Measurements from ENCODE around the gene MPV17L2.
"Not testable (repeated sequence)": the region's sequence is repeated elsewhere in the genome, so short reads cannot be mapped to it uniquely, and the experiment has no call there.

MPV17L2 gene

DNA sequence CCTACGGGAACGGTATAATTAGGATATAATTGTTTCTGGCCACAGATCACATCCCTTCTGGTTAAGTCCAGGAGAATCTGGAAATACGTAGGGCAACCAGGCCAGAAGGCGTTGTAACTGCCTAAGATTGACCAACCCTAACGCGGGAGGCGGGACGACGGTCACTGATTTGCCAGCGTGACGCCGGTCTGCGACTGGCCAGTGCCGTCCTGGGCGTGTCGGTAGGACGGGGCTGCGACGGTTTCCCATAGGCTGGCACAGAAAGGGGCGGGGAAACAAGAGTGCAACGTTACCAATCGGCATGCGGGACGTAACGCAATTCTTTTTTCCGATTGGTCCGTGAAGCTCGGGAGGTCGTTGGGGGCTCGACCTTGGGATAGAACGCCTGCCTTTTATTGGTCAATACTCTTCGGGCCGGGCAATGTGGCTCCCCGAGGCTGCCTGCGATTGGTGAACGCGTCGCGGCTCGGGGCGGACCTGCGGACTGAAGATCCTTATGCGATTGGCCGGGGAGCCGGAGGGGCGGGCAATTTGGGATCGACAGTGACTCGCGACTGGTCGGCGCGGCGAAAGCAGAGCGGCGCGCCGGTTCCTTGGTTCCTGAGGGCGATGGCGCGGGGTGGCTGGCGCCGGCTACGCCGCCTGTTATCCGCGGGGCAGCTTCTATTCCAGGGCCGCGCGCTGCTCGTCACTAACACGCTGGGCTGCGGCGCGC lies at the start of gene MPV17L2:
TSS of gene MPV17L2 (plus strand) at position 546 of the 715 bp plus-strand sequence. CDS start at position 610, 64 bp downstream.
- peak; percentile 100 for DNase-seq (ENCODE audit: low read depth in 2 of 2)

DNA sequence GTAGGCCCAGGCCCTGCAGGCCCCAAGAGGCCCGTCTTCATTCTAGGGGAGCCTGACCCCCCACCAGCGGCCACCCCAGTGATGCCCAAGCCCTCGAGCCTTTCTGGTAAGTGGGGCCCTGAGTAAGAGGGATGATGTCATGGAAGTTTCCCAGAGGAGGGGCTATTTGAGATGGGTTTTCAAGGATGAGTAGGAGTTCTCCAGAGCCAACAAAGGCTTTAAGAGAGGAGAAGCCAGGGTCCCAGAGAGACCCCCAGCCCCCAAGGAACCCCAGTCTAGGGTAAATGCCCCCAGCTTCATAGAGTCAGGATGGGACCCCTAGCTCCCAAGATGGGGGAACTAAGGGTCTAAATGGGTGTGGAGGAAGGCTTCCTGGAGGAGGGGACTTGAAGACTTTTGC lies 49.1 kb upstream of the MPV17L2 start:
- DNase-seq (ENCODE audit: low read depth in 2 of 2), result no peak

DNA sequence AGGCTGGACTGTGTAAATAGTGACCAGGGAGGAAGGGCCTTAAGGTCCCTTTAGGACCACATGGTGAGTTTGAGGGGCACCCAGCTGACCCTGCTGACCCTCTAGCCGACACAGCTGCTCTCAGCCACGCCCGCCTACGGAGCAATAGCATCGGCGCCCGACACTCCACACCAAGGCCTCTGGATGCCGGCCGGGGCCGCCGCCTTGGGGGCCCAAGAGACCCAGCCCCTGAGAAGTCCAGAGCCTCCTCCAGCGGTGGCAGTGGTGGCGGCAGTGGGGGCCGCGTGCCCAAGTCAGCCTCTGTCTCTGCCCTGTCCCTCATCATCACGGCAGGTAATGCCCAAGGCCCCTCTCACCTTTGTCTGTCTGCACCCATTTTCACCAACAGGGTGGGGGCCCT lies 48.7 kb upstream of the MPV17L2 start:
- DNase-seq (ENCODE audit: low read depth in 2 of 2), result no peak

DNA sequence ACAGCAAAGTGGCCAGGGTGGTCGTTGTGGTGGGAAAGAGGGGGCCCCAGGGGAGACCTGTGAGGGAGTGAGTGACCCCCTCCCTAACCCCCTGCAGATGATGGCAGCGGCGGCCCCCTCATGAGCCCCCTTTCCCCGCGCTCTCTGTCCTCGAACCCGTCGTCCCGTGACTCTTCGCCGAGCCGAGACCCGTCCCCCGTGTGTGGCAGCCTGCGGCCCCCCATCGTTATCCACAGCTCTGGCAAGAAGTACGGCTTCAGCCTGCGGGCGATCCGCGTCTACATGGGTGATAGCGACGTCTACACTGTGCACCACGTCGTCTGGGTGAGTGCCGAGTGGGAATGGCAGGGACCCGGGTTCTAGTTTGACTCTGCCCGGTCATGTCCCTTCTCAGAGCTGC lies 48.1 kb upstream of the MPV17L2 start:
- DNase-seq (ENCODE audit: low read depth in 2 of 2), result no peak

DNA sequence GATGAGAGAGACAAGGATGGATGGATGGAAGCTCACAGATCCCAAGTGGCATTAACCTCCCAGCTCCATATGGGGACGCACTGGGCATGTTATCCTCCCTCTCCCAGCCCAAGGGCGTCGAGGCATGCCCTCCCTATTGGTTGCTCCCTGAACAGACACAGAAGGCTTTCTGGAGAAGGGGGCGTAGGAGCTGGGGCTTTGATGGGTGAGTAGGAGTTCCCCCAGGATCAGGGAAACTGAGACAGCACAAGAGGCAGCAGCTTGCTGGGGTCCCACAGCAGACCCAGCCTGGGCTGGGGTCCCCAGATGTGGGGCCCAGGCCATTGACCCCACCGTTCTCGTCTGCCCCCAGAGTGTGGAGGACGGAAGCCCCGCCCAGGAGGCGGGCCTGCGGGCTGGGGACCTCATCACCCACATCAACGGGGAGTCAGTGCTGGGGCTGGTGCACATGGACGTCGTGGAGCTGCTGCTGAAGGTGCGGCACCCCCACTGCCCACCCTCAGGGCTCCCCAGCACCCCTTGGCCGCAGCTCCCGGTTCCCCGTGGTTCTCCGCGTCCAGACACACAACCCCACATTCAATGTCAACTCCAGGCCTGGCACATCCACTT lies 47.5 kb upstream of the MPV17L2 start:
- no peak for DNase-seq (ENCODE audit: low read depth in 2 of 2)

DNA sequence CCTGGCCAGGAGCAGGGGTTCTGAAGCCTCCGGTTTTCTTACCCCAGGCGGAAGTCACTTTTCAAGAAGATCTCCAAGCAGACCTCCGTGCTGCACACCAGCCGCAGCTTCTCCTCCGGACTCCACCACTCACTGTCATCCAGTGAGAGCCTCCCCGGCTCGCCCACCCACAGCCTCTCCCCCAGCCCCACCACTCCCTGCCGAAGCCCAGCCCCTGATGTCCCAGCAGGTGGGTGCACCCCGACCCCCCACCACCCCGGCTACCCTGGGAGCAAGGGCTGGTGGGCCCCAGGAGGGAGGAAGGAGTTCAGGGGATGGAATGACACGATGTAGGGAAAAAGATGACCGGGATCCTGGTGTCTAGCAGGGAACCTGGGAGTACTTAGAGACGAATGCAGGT lies 45.6 kb upstream of the MPV17L2 start:
- DNase-seq (ENCODE audit: low read depth in 2 of 2), result no peak

DNA sequence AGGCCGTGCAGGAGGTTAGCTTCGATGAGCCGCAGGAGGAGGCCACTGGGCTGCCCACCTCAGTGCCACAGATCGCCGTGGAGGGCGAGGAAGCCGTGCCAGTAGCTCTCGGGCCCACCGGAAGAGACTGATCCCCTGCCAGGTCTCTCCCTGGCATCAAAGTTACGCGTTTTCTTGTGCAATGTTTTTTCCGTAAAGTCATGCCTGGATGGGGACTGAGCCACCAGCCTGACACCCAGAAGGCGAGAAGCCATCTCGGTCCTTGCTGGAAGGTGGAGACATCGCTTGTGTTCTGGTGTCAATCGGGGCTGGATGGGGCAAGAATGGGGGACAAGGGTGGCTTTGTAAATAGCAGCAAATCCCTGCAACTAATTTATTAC lies 43.4 kb upstream of the MPV17L2 start:
- DNase-seq (ENCODE audit: low read depth in 2 of 2), result no peak

DNA sequence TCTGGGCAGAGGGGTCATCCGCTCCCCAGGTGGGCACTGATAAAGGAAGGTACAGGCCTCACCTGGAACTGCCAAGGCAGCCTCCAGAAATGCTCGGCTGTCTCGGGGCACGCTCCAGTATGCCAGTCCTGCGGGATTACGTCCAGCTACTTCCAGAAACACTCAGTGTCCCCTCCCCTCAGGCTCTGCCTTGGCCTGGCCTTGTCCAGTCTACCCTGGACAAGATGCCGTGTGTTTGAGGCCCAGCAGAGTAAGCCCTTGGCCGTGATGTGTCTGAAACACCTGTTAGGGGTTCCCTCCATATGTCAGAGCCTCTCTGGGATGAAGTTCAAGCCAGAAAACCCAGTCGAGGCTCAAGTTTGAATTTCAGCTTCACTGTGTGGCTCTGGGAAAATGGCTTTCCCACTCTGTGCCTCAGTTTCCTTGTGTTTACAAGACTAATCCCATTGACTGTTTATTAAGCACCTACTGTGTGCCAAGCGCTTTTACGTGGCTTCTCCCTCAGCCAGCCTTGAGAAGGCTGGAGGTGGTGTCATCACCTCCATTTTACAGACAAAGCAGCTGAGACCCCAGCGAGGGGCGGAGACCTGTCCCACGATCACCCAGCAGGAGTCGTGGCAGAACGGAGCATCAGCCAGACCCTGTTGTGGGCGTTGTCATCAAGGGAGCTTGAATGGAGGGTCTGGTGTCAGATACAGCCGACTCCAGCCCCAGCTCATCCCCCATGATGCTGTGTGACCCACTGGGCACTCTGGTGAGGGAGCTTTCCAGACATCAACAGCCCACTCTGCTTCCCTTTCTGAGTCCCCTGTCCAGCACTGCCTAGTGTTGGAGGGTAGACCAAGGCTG lies 42.0 kb upstream of the MPV17L2 start:
- no peak for DNase-seq (ENCODE audit: low read depth in 2 of 2)

DNA sequence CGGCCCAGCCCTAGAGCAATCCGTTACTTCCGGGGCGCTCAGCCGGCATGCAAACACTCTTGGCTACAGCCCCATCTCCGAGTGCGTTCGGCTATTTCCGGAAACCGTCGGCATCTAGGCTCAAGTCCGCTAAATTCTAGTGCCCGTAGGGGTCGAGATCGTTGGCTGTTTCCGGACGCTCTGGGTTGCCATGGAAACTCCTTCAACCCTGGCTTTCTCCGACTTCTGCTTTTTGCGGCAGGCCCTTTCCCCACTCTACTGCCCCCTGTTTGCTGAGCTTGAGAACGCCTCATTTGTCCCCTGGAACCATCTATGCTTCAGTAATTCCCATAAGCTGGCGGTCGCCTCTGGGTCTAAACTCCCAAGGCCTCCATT lies 40.6 kb upstream of the MPV17L2 start:
- peak; percentile 94 to 95 for DNase-seq (ENCODE audit: low read depth in 2 of 2)

DNA sequence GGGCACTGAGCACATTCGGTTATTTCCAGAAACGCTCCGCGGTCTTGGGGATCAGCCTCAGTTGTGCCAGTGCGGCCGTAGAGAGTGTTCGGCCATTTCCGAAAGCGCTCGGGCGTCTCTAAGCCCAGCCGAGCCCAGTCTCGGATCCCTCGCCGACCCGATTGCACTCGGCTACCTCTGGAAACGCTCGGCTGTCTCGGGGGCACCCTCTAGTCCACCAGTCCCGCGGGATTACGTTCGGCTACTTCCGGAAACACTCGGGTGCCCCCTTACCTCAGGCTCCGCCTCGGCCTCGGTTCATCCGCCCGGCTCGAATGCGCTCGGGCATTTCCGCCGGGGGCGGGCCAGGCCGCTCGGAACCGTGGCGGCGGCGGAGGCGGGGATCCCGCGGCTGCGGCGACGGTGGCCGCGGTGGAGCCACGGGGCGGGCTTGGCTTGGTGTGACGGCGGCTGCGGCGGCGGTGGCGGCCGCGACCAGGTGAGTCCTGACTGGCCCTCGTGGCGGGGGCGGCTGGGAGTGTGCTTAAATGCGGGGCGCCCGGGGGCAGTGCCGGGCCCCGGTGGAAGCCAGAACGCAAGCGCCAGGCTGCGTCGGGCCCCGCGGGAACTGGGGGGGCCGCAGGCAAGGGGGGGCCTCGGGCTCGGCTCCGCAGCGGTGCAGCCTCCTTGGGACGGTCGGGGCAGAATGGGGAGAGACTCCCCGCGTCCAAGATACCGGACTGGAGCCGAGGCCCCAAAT lies 40.0 kb upstream of the MPV17L2 start, which contains the start of gene PIK3R2:
TSS of gene PIK3R2 (plus strand) at position 347 of the 739 bp plus-strand sequence. CDS start 2,717 bp downstream, outside the sequence.
- peak; percentile 97 to 98 for DNase-seq (ENCODE audit: low read depth in 2 of 2)

DNA sequence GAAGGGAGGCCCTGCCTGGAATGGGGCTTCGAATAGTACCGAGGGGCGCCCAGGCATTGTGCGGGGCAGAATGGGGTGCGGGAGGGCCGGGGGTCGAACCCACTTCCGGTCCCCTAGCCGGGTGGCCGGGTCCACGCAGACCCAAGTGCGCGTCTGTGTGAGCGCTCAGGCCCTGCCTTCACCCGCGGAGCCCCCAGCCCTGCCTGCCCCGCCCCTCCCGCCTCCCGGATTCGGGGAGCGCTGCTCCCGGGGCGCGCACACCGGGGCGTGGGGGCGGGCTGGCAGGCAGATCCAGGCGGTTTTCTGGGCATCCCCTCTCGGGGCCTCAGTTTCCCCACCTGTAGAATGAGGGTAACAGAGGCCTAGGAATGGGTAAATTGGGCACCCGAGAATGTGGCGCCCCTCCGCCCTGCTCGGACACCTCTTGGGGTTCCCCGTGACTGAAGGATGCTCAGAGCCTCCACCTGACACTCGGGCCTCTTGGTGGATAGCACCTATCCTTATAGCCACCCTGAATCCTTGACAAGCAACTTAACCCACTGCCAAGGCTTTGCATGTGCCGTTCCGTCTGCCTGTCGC lies 39.4 kb upstream of the MPV17L2 start:
- no peak for DNase-seq (ENCODE audit: low read depth in 2 of 2)

DNA sequence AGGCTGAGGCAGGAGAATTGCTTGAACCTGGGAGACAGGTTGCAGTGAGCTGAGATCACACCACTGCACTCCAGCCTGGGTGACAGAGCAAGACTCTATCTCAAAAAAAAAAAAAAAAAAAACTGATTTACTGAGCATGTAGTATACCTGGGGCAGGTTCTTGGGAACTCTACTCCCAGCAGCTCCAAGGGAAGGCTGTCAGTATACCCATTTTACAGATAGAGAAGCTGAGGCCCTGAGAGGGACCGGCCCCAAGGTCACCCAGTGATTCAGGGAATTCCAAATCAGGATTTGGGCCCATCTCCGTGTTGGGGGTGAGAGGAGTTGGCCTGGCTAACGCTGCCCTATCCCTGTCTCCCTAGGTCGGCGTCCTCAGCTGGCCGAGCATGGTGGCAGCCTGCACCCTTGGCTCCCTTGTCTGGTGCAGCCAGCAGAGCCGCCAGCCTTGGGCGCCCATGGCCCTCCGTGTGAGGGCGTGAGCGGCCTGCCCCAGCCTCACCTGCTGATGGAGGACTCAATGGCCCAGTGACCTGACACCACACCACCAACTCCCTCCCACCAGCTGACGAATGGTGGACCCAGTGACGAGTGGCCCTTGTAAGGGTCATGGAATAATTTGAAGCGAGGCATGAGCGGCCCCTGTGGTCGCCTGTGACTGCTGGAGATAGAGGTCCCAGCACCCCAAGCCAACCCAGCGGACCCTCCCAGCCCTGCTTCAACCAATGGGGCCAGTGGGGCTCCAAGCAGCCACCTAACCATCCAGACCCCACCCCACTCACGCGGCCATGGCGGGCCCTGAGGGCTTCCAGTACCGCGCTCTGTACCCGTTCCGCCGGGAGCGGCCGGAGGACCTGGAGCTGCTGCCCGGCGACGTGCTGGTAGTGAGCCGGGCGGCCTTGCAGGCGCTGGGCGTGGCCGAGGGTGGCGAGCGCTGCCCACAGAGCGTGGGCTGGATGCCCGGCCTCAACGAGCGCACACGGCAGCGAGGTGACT lies 37.6 kb upstream of the MPV17L2 start:
- no peak for DNase-seq (ENCODE audit: low read depth in 2 of 2)

DNA sequence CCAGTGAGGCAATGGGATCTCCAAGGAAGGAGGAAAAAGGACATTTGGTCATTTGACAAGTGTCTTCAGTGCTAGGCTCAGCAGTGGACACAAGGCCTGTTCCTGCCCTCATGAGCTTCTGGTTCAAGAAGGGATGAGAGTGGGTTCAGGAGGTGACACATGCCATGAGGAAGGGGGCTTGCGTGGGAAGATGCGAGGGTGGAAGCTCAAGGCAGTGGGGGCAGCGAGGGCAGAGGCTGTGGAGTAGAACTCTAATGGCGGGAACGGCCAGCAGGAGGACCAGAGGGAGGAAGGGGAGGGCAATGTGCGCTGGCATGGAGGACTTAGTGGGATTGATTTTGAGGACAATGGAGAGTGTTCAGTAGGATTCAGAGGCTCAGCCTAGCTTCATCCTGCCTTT lies 36.8 kb upstream of the MPV17L2 start:
- DNase-seq (ENCODE audit: low read depth in 2 of 2), result no peak

DNA sequence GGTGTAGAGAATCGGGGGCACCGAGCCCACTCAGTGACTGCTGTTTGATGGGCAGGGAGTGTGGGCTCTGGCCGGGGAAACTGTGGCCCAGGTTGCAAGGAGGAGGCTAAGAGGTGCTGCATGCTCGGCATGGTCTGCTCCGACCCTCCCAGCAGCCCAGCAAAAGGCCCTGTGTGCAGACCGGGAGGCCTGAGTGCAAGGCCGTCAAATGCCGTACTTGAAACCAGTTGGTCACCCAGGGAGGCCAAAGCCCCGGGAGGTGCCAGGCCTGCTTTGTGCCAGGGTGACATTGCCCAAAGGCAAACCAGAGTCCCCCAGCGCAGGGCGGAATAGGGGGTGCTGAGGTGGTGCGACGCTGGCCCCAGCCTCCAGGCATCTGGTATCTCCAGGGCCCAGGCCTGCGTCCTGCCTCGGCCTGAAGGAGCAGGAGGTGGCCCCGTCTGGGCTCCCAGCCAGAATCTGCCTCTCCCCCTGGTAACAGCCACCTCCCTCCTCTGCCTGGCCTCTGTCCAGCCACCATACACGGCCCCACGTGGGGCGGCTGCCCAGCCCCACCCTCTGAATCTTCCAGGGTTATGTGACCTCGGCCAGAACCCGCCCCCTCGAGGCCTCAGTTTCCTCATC lies 36.1 kb upstream of the MPV17L2 start:
- peak; percentile 21 to 27 for DNase-seq (ENCODE audit: low read depth in 2 of 2)

DNA sequence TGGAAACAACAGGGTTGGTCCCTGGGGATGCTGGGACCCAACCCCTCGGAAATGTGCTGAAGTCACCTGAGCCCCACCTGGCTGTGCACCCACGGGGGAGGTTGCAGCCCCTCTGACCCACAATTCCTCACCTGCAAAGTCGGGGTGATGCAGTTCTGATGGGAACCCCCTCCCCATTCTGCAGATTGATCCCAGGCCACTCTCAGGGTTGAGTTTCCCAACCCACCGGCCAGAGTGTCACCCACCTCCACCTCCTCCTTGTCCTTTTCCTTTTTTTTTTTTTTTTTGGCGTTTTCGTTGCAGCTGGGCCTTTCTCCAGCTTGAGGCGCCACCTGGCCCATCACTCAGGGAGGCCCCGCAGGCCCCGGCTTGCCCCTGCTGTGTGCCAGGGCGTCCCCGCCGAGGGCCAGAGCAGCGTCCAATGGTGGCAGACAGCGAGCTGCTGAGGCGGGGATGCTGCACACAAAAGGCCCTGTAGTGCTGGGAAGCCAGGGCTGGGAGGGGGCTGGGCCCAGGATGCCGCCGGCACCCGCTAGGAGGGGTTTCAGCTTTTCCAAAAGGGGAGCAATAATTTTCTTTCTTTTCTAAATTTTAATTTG lies 35.5 kb upstream of the MPV17L2 start:
- no peak for DNase-seq (ENCODE audit: low read depth in 2 of 2)

DNA sequence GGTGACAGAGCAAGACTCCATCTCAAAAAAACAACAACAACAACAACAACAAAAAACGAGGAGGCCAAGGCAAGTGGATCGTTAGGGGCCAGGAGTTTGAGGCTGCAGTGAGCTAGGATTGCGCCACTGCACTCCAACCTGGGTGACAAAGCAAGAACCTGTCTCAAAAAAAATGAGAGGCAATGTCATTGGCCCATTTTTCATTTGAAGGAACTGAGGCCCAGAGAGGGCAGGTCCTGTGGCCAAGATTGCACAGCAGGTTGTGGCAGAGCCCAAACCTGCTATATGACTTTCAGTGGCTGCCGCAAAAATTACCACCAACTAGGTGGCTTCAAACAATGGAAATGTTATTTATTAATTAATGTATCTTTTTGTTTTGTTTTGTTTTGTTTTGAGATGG lies 34.6 kb upstream of the MPV17L2 start:
- DNase-seq (ENCODE audit: low read depth in 2 of 2), result no peak

DNA sequence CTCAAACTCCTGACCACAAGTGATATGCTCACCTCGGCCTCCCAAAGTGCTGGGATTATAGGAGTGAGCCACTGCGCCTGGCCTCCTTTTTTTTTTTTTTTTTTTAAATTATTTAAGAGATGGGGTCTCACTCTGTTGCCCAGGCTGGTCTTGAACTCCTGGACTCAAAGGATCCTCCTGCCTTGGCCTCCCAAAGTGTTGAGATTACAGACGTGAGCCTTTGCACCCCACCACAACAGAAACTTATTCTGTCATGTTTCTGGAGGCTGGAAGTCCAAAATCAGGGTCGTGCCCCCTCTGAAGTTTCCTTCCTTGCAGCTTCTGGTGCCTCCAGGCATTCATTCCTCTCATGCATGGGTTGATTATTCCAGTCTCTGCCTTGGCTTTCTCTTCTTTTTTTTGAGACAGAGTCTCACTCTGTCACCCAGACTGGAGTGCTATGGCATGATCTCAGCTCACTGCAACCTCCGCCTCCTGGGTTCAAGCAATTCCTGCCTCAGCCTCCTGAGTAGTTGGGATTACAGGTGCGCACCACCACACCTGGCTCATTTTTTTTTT lies 33.9 kb upstream of the MPV17L2 start:
- not testable (repeated sequence) for DNase-seq (ENCODE audit: low read depth in 2 of 2)

DNA sequence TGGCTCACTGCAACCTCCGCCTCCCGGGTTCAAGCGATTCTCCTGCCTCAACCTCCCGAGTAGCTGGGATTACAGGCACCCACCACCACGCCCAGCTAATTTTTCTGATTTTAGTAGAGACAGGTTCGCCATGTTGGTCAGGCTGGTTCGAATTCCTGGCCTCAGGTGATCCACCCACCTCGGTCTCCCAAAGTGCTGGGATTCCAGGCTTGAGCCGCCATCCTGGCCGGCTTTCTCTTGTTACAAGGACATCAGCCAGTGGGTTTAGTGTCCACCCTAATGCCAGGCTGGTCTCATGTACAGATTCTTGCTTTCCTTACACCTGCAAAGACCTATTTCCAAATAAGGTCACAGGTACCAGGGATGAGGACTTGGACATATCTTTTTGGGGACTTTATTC lies 33.2 kb upstream of the MPV17L2 start:
- DNase-seq (ENCODE audit: low read depth in 2 of 2), result no peak

DNA sequence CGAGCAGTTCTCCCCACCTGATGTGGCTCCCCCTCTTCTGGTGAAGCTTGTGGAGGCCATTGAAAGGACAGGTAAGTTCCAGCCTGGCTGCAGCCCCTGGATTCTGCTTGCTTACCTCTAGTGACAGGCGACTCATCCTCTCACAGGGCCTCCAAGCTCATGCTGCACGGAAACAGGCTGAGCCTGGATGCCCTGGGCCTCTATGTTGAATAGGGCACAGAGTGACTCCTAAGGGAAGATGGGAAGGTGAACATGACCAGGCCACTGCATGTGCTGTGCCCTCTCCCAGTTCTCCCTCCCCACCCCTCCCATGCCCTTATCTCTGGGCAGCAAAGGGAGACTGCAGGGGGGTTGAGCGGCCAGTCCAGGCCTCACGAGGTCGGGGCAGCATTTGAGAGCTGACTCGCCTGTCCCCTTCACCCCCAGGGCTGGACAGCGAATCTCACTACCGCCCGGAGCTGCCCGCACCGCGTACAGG lies 32.5 kb upstream of the MPV17L2 start:
- no peak for DNase-seq (ENCODE audit: low read depth in 2 of 2)

Measured in fibroblast of skin of left quadriceps (primary cell).